HG03469 (cell line): ENCODE data around the gene MAP4.
"Not testable (repeated sequence)": the region's sequence is repeated elsewhere in the genome, so short reads cannot be mapped to it uniquely, and the experiment has no call there.

ENCODE experiments used
- ATAC-seq: cut with Tn5 transposase; IDR thresholded peaks from one replicate; pipeline ENCODE4 v1.9.1; 2021; ENCODE audit warnings: mild to moderate bottlenecking, moderate library complexity, moderate number of reproducible peaks; ENCODE audit not compliant: unreplicated experiment

The MAP4 gene

GRCh38 chr3:47847260-47847659 is 169.0 kb downstream of the MAP4 start:
- no peak for ATAC-seq

- no peak for ATAC-seq
Observed at GRCh38 chr3:47846880-47847248, 169.4 kb downstream of the MAP4 start.

- ATAC-seq: no peak
Observed at GRCh38 chr3:47846186-47846879, 169.9 kb downstream of the MAP4 start.

- ATAC-seq: no peak
Observed at GRCh38 chr3:47841786-47842349, 174.3 kb downstream of the MAP4 start.

GRCh38 chr3:47838503-47838902 is 177.7 kb downstream of the MAP4 start:
- no peak for ATAC-seq

GRCh38 chr3:47836986-47837385 is 179.2 kb downstream of the MAP4 start:
- no peak for ATAC-seq

GRCh38 chr3:47829482-47829881 is 186.7 kb downstream of the MAP4 start:
- not testable (repeated sequence) for ATAC-seq

GRCh38 chr3:47825590-47825989 is 190.6 kb downstream of the MAP4 start:
- ATAC-seq: no peak

- ATAC-seq: peak; percentile 81
Observed at GRCh38 chr3:47824541-47825473, 191.4 kb downstream of the MAP4 start.

- ATAC-seq: no peak
Observed at GRCh38 chr3:47817609-47818008, 198.6 kb downstream of the MAP4 start.

- ATAC-seq: no peak
Observed at GRCh38 chr3:47813551-47814177, 202.6 kb downstream of the MAP4 start.

- ATAC-seq: no peak
Observed at GRCh38 chr3:47804577-47804976, 211.6 kb downstream of the MAP4 start.

- ATAC-seq: no peak
Observed at GRCh38 chr3:47803480-47804025, 212.7 kb downstream of the MAP4 start.

GRCh38 chr3:47802734-47803479 is 213.3 kb downstream of the MAP4 start, which contains the start of gene DHX30:
Gene DHX30, plus strand, starts transcription at chr3:47803138. Its CDS starts 7,546 bp downstream, at chr3:47810684.
- peak; percentile 34 for ATAC-seq
